NCI-H2196 (cell line): ENCODE results near the gene WDR54.
"Not testable (repeated sequence)": the region's sequence is repeated elsewhere in the genome, so short reads cannot be mapped to it uniquely, and the experiment has no call there.

Source experiments
- DNase-seq: peaks from one replicate; lab custom pipeline; 2025; ENCODE audit not compliant: unreplicated experiment; lab: John Stamatoyannopoulos, UW

WDR54 gene

DNA sequence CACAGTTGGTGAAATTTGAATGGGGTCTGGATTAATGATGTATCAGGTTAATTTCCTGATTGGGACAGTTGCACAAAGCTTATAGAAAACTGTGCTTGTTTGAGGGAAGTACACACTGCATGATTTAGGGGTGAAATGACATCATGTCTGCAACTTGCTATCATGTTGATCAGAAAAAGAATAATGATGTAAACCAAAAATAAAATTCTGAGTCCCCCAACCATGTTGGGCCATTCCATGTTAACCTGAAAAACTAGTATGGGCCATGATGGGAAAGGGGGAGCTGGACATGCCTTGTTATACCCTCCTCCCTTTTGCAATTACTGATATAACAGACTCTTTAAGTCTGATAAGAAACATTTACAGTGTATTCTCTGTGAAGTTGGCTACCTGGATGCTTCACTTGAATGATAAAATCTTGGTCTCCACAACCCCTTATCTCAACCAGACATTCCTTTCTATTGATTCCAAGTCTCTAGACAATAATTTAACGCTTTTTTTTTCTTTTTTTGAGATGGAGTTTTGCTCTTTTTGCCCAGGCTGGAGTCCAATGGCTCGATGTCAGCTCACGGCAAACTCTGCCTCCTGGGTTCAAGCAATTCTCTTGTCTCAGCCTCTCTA, 29.1 kb downstream of the WDR54 start:
- no peak for DNase-seq

DNA sequence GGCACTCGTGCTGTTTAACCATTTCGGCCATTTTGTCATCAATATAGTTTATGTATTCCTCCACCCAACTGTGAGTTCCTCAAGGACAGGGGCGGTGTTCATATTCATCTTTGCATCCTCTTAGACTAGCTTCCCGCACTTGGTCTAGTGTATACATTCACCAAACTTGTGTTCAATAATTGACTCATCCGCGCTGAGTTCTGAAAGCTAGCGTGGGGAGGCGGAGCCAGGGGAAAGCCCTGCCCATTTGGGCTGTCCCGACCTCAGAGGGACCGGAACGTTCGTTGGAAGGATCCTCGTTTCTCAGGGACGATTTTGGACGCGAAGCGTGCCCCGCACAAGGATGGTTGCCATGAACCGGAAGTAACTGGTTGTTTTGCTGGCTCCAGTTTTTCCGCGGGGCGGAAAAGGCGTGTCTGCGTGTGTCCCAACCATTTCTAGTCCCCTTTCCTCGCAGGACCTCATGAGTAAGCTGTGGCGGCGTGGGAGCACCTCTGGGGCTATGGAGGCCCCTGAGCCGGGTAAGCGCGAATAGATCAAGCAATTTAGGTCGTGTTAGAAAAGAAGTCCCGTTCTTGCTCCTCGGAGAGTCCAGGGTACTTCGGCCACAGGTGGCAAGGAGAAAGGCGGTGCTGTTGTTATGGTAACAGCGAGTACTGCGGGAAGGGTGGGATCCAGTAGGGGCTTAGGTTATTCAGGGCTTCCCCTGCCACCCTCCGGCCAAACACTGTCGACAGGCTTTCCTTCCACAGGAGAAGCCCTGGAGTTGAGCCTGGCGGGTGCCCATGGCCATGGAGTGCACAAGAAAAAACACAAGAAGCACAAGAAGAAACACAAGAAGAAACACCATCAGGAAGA, 33.4 kb downstream of the WDR54 start, which contains the start of gene INO80B:
TSS of gene INO80B (plus strand) at position 434 of the 858 bp plus-strand sequence. CDS start at position 464, 30 bp downstream.
- peak; percentile 81 for DNase-seq

DNA sequence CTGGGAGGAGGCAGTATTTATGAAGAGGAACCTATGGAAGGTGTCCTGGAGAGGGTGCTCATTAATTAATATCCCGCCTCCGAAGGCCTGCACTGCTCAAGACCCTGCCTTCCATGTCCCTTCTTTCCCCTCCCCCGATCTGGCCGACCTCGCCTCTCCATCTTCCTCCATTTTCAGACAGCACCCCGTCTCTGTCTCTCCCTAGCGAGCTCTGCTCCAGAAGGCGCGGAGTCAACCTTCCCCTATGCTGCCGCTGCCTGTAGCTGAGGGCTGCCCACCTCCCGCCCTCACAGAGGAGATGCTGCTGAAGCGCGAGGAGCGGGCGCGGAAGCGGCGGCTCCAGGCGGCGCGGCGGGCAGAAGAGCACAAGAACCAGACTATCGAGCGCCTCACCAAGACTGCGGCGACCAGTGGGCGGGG, 35.6 kb downstream of the WDR54 start:
- DNase-seq: no peak

DNA sequence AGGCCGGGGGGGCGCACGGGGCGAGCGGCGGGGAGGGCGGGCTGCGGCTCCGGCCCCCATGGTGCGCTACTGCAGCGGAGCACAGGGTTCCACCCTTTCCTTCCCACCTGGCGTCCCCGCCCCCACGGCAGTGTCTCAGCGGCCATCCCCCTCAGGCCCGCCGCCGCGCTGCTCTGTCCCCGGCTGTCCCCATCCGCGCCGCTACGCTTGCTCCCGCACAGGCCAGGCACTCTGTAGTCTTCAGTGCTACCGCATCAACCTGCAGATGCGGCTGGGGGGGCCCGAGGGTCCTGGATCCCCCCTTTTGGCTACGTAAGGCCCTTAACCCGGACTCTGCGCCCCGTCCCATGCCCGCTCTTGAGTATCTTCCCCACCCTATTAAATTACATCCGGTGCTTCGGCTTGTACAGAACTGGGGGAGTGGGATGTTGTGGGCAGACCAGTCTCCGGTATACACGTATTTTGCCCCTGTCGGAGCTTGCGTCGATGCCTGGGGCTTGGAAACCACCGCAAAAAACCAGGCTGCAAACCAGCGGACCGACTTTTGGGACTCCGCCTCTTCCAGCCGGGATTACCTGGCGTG, 36.1 kb downstream of the WDR54 start:
- peak; percentile 61 for DNase-seq

DNA sequence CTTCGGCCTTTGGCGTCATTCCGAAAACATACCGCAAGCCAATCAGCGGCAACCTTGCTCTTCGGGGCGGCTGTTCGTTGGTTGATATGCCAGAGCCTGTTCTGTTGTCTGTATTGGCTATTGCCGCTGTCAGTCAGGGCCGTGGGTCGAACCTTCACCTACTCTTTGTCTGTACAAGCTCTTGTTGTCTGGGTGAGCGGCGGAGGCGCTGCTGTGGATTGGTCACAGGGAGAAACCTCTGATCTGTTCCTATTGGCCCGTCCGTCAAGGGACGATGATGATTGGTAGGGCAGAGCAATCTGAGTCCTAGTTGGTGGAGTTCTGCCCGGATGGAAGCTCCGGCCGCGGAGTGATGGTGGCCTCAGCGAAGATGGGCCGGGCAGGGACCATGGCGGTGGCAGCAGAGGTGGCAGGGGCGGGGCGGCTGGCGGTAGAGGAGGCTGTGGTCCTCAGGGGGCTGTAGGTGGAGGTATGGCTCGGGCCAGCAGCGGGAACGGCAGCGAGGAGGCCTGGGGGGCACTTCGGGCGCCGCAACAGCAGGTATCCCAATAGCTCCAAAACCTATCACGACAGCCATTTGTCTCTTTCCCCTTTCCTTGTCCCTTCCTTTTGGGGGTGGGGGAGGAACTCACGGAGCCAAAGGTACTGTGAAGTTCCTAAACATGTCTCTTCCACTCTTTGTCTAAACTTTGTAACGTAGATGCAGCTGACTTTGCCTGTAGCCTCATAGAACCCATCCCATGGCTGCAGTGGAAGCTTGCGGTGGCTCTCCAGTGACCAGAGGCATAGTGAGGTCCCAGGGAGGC, 36.8 kb downstream of the WDR54 start, which contains the start of gene WBP1:
TSS of gene WBP1 (plus strand) at position 307 of the 806 bp plus-strand sequence. CDS start at position 472, 165 bp downstream.
- peak; percentile 88 for DNase-seq

DNA sequence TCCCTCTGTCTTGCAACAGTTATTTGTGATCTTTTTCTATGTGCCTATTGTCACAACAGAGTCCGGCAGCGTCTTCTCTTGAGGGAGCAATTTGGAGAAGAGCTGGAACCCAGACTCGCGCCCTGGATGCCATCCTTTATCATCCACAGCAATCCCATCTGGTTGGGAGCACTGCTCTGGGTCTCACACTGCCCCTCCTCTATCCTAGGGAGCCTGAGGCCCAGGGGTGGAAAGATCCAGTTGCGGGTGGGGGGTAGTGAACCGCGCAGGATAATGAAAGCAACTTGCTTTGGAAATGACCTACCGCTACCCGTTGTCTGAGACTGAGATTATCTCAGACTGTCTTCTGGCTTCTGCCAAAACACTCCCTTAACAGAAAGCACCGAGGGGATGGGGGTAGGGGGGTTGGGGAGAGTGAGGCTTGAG, 37.4 kb downstream of the WDR54 start:
- DNase-seq: no peak

DNA sequence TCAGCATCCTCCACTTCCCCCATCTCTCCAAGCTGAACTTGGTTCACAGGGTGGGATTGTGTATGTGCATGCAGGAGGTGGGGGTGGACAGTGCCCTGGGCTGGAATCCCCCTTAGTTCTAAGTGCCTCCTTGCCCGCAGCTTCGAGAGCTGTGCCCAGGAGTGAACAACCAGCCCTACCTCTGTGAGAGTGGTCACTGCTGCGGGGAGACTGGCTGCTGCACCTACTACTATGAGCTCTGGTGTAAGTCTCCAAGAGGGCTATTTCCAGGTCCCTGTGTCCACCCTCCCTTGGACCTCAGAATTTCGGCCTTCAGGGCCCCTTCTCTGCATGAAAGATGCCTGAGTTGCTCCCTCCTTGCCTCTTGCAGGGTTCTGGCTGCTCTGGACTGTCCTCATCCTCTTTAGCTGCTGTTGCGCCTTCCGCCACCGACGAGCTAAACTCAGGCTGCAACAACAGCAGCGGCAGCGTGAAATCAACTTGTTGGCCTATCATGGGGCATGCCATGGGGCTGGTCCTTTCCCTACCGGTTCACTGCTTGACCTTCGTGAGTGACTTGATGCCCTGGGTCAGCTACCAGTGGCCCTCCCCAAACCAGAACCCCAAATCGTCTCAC, 38.1 kb downstream of the WDR54 start:
- not testable (repeated sequence) for DNase-seq

DNA sequence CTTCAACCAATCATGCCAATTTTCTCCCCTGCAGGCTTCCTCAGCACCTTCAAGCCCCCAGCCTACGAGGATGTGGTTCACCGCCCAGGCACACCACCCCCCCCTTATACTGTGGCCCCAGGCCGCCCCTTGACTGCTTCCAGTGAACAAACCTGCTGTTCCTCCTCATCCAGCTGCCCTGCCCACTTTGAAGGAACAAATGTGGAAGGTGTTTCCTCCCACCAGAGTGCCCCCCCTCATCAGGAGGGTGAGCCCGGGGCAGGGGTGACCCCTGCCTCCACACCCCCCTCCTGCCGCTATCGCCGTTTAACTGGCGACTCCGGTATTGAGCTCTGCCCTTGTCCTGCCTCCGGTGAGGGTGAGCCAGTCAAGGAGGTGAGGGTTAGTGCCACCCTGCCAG, 38.7 kb downstream of the WDR54 start:
- DNase-seq: not testable (repeated sequence)

DNA sequence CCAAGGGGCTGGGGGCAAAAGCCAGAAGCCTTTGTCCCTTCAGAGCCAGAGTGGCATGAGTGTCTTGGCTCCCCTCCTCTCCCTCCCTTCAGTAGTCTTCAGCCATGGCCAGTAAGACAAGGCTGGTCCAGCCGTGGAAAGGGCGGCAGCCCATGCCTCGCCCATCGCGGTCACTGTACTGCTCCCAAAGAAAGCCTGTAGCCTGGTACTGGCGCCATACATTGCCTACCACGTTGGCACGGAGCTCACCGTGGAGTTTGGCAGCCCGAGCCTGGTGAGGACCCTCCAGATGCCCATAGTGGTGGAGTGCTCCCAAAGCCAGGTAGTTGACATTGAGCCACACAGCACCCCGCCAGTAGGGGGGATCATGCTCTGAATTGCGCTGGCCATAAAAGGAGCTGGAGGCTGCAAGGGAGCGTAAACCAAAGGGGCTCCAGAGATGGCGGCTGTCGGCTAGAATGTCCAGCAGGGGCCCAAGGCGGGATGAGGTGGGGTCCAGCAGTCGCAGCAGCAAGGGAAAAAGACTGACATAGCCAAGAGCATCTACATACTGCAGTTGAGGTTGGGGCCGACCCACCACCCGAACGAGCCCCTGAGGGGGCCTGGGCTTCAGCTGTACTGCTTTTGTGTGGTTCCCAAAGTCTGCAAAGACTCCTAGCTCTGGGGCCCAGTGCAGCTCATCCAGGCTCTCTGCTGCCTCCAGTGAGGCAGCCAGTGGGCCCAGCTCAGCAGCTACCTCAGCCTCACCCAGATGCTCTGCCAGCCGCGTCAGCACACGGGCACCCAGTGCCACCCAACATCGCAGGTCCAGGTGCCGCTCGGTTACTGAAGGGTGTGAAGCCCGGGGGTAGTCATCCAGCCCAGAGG, 39.9 kb downstream of the WDR54 start:
- DNase-seq: no peak

DNA sequence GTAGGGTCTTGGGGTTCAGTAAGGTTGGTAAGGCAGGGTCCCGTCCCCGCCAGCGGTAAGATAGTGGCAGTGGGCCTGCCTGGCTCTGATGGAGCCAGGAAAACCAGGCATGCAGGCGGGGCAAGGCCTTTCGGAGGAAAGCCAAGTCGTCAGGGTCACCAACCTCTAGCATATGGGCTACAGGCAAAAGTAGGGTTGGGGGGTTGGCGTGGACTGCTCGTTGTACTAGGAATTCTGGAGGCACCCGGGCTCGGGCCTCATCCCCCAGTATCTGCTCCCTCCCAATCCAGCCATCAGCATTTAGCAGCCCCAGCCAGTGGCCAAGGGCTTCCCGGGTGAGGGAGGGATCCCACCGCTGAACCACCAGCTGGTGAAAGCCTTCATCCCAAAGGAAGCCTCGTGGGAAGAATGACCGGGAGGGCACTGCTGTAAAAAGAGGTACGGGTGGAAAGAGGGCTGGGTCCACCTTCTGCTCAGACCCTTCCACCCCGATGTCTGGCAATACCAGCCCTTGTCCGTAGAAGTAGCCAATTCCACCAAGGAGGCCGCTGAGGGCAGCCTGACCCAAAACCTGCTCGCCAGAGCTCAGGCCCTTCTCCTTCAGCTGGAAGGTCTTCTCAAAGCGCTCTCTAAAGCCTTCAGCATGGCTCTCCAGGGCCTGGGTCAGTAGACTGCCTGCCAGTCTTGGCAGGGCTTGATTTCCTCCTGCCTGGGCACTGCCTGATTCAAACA, 40.7 kb downstream of the WDR54 start:
- DNase-seq: no peak

DNA sequence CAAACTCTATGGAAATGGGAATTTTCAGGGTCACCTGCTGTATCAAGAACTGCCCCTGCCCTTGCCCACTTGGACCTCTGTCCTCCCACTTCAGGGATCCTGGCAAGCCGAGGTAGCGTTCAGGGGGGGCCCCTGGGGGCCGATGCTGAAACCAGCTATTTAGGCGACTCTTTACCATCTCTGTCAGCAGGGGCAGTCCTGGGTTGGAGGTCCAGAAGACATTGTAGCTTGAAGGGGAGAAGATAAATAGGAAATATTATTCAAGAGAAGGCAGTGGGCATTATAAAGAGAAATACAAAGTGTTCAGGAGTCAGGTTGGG, 41.2 kb downstream of the WDR54 start:
- no peak for DNase-seq

DNA sequence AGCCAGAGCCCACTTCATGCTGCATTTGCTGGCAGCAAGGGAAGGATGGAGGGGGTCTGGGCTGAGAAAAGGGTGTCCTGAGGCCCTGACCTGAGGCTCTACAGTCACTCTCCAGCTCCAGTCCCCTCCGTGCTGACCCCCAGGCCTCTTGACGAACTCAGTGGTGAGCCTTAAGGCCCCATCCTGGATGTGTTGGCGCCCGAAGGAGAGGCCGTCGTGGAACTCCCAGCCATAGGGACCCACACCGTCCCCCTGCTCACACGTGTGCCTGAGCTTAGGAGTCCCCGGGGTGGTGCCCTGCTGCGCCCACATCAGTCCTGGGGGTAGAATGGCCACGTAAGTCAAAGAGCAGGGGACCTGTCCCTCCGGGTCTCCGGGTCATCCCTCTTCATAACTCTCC, 42.9 kb downstream of the WDR54 start:
- no peak for DNase-seq

DNA sequence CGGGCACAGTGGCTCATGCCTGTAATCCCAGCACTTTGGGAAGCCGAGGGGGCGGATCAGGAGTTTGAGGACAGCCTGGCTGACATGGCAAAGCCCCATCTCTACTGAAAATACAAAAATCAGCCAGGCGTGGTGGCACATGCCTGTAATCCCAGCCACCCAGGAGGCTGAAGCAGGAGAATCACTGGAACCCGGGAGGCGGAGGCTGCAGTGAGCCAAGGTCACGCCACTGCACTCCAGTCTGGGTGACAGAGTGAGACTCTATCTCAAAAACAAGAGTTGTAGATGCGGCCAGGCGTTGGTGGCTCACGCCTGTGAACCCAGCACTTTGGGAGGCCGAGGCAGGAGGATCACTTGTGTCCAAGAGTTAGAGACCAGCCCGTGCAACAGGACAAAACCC, 49.2 kb downstream of the WDR54 start:
- DNase-seq: not testable (repeated sequence)

DNA sequence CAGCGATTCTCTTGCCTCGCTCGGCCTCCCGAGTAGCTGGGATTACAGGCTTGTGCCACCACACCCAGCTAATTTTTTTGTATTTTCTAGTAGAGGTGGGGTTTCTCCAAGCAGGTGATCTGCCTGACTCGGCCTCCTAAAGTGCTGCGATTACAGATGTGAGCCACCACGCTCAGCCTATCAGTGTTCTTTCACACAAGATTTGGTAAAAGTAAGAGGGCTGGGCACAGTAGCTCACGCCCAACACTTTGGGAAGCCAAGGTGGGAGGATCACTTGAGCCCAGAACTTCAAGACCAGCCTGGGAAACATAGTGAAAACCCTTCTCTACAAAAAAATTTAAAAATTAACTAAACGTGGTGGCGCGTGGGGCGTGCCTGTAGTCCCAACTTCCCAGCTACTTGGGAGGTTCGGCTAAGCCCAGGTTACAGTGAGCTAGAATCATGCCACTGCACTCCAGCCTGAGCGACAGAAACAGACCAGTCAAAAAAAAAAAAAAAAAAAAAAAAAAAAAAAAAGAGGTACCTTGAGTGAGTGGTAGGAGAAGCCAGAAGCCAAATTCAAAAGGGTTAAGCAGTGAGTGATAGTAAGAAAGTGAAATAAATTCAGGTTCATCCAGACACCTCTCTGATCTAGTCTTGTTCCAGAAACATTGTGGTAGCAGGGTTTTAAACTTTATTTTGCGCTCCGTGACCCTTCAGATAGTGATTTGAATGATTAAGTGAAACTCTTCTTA, 50.0 kb downstream of the WDR54 start:
- no peak for DNase-seq

DNA sequence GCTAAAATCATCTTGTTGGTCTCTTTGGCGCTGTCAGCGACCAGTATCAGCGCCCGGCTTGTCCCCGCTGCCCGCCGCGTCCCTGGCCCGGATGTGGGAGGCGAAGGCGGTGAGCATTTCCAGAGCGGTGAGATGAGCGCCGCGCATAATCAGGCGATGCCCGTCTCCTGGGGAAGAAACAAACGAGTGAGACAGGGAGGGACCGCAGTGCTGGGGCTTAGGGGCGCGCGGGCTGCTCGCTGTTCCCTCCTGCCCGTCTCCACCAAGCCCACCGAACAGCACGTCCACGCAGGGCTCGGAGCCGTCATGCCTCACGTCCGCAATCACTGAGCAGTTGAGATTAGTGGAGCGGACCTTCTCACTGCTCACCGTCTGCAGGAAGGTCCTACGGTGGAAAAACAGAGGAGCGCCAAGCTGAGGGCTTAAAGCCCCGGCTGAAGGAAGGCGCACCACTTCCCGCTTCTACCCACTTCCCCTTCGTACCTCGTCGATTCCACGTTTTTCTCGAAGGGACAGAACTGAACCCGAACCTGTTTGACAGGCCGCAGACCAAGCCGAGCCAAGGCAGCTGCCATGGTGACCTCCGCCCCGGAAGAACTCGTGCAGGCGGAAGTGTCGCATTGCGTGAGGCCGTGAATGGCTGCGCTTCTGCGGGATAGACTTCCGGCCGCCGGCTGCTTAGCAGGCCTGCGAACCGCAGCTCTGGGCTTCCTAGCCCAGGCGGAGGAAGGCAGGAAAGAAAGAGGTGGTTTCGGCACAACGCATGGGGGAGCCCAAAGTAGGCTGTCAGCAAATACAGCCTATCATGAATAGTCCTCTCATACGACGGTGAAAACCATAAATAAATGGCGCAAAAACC, 50.8 kb downstream of the WDR54 start, which contains the start of gene MRPL53:
TSS of gene MRPL53 (minus strand) at position 595 of the 859 bp plus-strand sequence. CDS start at position 575, 20 bp downstream.
- peak; percentile 76 for DNase-seq

DNA sequence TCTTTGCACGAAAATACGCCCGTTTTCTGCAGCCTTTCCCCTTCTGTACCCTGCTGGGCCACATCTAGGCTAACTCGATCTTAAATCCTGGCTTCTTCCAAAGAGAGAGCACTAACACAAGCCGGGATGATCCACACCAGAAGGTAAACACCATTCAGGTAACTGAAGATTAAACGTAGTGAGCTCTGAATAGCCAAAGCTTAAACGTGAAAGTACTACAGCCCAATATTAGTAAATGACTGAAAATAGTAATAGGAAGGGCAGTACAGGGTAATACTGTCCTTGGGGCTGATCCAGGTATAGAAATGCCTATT, 51.4 kb downstream of the WDR54 start:
- no peak for DNase-seq

DNA sequence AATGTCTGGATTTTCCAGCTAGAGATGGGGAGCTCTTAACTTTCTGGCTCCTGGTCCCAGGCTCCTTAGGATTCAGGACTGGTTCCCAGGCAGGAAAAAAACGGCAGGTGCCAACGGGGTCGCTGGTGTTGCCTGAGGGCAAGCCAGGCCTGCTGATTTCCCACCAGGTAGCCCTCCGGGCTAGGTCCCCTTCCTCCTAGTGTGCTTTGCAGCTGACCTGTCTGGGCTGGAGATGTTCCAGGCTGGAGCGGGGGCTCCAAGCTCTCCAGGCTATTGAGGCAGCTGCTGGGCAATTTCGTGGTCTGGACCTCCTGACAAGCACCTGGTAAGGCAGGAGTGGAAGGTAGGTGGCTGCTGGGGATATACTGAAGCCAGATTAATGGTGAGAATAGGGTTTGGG, 53.0 kb downstream of the WDR54 start:
- no peak for DNase-seq

DNA sequence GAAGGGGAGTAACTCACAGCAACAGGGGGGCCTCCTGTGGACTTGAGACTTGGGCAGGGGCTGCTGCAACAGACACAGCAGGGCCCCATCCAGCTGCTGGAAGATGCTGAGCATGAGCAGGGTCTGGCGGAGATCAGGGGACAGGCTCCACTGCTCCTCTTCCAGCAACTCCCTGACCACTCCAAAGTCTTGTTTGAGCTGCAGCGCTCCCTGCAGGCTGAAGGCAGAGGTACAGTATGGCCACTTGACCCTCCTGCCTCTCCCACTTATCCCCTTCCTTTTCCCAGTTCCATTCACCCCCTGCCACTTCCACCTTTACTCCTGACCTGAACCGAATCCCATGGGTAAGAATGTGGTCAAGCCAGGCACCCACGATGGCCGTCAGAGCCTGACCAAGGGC, 53.4 kb downstream of the WDR54 start:
- DNase-seq: peak; percentile 1
